HepG2 (cell line): ENCODE results near the gene SPON2.

Source experiments
- FOXA3 ChIP-seq: IDR thresholded peaks from 2 replicates; pipeline ENCODE4 v1.6.1; 2016; ENCODE audit warnings: missing genetic modification reagents, missing compliant biosample characterization
- GATAD2A ChIP-seq: IDR thresholded peaks from 2 replicates; pipeline ENCODE4 v1.6.1; 2016
- REST ChIP-seq, 2 experiments: IDR thresholded peaks; 2 replicates each; pipeline ENCODE4 v1.6.1; 2011 to 2012; ENCODE audit warnings: low read length in 2 of 2, borderline replicate concordance in 1 of 2, low read depth in 1 of 2, mild to moderate bottlenecking in 1 of 2, moderate library complexity in 1 of 2
- TF ChIP-seq, protein P1 (sequence below): sonication (generic); formaldehyde crosslinking; IDR thresholded peaks from 2 replicates; pipeline ENCODE4 v1.5.0; 2020; ENCODE audit warnings: mild to moderate bottlenecking, missing genetic modification reagents, moderate library complexity

- TF ChIP-seq REST (IDR thresholded peaks at IDR 0.05; ENCODE audit: borderline replicate concordance in 1 of 2, low read depth in 1 of 2, low read length in 2 of 2) (no peak), GATAD2A (CRISPR knock-in tag) (no peak), FOXA3 (no peak)
- TF ChIP-seq, protein P1, sequence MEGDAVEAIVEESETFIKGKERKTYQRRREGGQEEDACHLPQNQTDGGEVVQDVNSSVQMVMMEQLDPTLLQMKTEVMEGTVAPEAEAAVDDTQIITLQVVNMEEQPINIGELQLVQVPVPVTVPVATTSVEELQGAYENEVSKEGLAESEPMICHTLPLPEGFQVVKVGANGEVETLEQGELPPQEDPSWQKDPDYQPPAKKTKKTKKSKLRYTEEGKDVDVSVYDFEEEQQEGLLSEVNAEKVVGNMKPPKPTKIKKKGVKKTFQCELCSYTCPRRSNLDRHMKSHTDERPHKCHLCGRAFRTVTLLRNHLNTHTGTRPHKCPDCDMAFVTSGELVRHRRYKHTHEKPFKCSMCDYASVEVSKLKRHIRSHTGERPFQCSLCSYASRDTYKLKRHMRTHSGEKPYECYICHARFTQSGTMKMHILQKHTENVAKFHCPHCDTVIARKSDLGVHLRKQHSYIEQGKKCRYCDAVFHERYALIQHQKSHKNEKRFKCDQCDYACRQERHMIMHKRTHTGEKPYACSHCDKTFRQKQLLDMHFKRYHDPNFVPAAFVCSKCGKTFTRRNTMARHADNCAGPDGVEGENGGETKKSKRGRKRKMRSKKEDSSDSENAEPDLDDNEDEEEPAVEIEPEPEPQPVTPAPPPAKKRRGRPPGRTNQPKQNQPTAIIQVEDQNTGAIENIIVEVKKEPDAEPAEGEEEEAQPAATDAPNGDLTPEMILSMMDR (CRISPR knock-in tag) = no peak
Measured at GRCh38 chr4:1215141-1216075, 43.0 kb upstream of the SPON2 start.
